T-helper 2 cell treated with Interferon-gamma antibody and Interleukin-4, amounts not matched to agents 100 ng/mL and 5 ng/mL, for 36 hours (primary cell): Measurements from ENCODE around the gene ZNF419. TPM values are rescaled to one million over a fixed set of nuclear protein-coding genes. Genes with fewer than 3 reads are reported as not detected.

Source experiments
- intact Hi-C: fragments of 100-400 bp; cut with micrococcal nuclease; formaldehyde crosslinking; loops from one replicate; pipeline ENCODE4 v1.15.1; 2023
- total RNA-seq: library from RNA; stranded (reverse); gene quantifications from 2 replicates; pipeline ENCODE4 v1.2.3, GENCODE V29; 2022

ZNF419 gene
- total RNA-seq, 1 donor from 2014 or later = 5.9 TPM

GRCh38 chr19:57527136-57527881 lies 39.8 kb downstream of the ZNF419 start, which contains the start of gene ZNF549:
Gene ZNF549, plus strand, starts transcription at chr19:57527356. Its CDS starts 218 bp downstream, at chr19:57527574.
- intact Hi-C loops = loop anchor here (1.0 to 10.0 kb wide), 5 partner anchors 28 to 116 kb away; partner anchors contain the start of genes ZNF17, ZNF419, ZNF550 and ZNF749

GRCh38 chr19:57537953-57538547 lies 50.5 kb downstream of the ZNF419 start:
- intact Hi-C loops = no loop called here

Other genes with a start within 250 kb of the ZNF419 start
- gene ZNF805, start 247.1 kb upstream of the ZNF419 start, total RNA-seq = 8.1 and 8.4 TPM in 2 replicates
- gene ZNF460, start 207.3 kb upstream of the ZNF419 start, total RNA-seq = 33.0 and 37.8 TPM in 2 replicates
- 6.6 and 7.5 TPM in 2 replicates for gene ZNF543, start 167.3 kb upstream of the ZNF419 start, total RNA-seq
- gene ZNF304, start 136.5 kb upstream of the ZNF419 start, total RNA-seq = 6.6 and 6.9 TPM in 2 replicates
- gene TRAPPC2B, start 124.2 kb upstream of the ZNF419 start, total RNA-seq = 3.8 and 6.6 TPM in 2 replicates
- gene ZNF547, start 124.2 kb upstream of the ZNF419 start, total RNA-seq = 2.2 and 2.8 TPM in 2 replicates
- gene ZNF548, start 97.9 kb upstream of the ZNF419 start, total RNA-seq = 17.1 and 19.9 TPM in 2 replicates
- gene ZNF17, start 76.6 kb upstream of the ZNF419 start, total RNA-seq = 11.3 and 12.1 TPM in 2 replicates
- gene ZNF749, start 52.4 kb upstream of the ZNF419 start, total RNA-seq = 14.0 and 15.2 TPM in 2 replicates
- 0.07 and 0.18 TPM in 2 replicates for gene VN1R1, start 30.6 kb upstream of the ZNF419 start, total RNA-seq
- gene ZNF772, start 10.2 kb upstream of the ZNF419 start, total RNA-seq = 2.9 and 3.2 TPM in 2 replicates
- gene ZNF773, start 12.2 kb downstream of the ZNF419 start, total RNA-seq = 6.7 and 8.2 TPM in 2 replicates
- gene ZNF549, start 39.6 kb downstream of the ZNF419 start, total RNA-seq = 6.8 and 7.7 TPM in 2 replicates
- 9.0 and 10.0 TPM in 2 replicates for gene ZNF550, start 72.1 kb downstream of the ZNF419 start, total RNA-seq
- gene ZNF416, start 91.2 kb downstream of the ZNF419 start, total RNA-seq = 4.5 and 5.0 TPM in 2 replicates
- gene ZIK1, start 96.4 kb downstream of the ZNF419 start, total RNA-seq = 4.1 and 4.4 TPM in 2 replicates
- 7.6 and 7.7 TPM in 2 replicates for gene ZNF530, start 112.1 kb downstream of the ZNF419 start, total RNA-seq
- gene ZNF134, start 126.5 kb downstream of the ZNF419 start, total RNA-seq = 11.9 and 13.6 TPM in 2 replicates
- gene ZNF211, start 145.4 kb downstream of the ZNF419 start, total RNA-seq = 13.6 and 14.3 TPM in 2 replicates
- gene ZSCAN4, start 181.2 kb downstream of the ZNF419 start, total RNA-seq = not detected in 2 replicates
- gene ZNF551, start 194.2 kb downstream of the ZNF419 start, total RNA-seq = 10.2 and 12.2 TPM in 2 replicates
- 4.3 and 5.1 TPM in 2 replicates for gene ZNF154, start 221.5 kb downstream of the ZNF419 start, total RNA-seq
- 9.8 and 11.5 TPM in 2 replicates for gene ZNF671, start 239.9 kb downstream of the ZNF419 start, total RNA-seq